GM12891 (cell line): ENCODE data around the gene NLK.
A peak's percentile ranks its signal among the peaks of the same experiment; 100 is the strongest.
"Not testable (repeated sequence)": the region's sequence is repeated elsewhere in the genome, so short reads cannot be mapped to it uniquely, and the experiment has no call there.

Experiments used
- DNase-seq: peaks from one replicate; pipeline ENCODE4 v3.0.0; 2011; ENCODE audit warnings: low spot score; ENCODE audit not compliant: insufficient read length
- FAIRE-seq: peaks from 2 replicates; lab custom pipeline; 2011; peaks lifted over from hg19 to GRCh38; lab: Jason Lieb, UNC
- PAX5 ChIP-seq: IDR thresholded peaks from 2 replicates; pipeline ENCODE4 v1.6.1; 2011; ENCODE audit warnings: low read length, moderate library complexity, mild to moderate bottlenecking; ENCODE audit not compliant: insufficient read depth, severe bottlenecking
- POLR2A ChIP-seq: IDR thresholded peaks from 2 replicates; pipeline ENCODE4 v1.6.1; 2011; ENCODE audit warnings: low read depth, low read length, control low read depth
- POLR2AphosphoS5 ChIP-seq: IDR thresholded peaks from 2 replicates; pipeline ENCODE4 v1.6.1; 2011; ENCODE audit warnings: low read depth, low read length, control low read depth
- POU2F2 ChIP-seq: IDR thresholded peaks from 2 replicates; pipeline ENCODE4 v1.6.1; 2011; ENCODE audit warnings: low read depth, mild to moderate bottlenecking, control low read depth, low read length, moderate library complexity
- SPI1 ChIP-seq: IDR thresholded peaks from 2 replicates; pipeline ENCODE4 v1.6.1; 2011; ENCODE audit warnings: low read depth, low read length, control low read depth
- TAF1 ChIP-seq: IDR thresholded peaks from 2 replicates; pipeline ENCODE4 v1.6.1; 2011; ENCODE audit warnings: low read depth, low read length, control low read depth

Gene NLK

DNA sequence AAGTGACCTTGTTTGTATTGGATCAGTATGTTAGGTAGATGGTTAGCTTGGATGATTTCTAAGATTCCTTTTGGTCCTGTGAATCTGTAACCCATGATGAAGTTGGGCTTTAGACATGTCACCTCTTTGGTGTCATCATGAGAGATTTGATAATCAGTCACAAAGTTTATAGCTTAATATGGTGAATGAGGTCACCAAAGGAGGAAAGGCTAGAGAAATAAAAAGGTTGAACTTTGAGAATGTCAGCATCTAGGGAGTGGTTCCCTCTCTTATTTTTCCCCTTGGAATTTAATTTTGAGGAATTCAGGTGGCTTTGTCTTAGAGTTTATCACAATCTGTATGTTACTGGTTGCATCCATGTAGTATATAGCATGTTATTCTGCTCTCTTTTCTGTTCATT is 45.3 kb downstream of the NLK start:
- DNase-seq (no peak), FAIRE-seq (no peak)
- TF ChIP-seq PAX5 (no peak), TAF1 (no peak), POLR2AphosphoS5 (no peak), SPI1 (no peak), POLR2A (no peak), POU2F2 (no peak)

DNA sequence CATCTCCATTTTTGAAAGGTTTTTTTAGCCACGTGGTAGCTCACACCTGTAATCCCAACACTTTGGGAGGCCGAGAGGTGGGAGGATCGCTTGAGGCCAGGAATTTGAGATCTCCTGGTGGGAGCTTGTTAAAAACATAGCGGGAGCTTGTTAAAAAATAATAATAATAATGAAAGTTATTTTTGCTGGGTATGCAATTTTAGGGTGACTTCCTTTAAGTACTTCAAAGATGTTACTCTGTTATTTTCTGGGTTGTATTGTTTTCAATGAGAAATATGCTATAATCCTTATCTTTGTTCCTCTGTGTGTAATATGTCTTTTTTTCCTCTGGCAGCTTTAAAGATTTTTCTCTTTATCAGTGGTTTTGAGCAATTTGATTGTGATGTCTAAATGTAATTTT is 48.1 kb downstream of the NLK start:
- no peak for DNase-seq
- FAIRE-seq: no peak
- no peak for TF ChIP-seq PAX5

DNA sequence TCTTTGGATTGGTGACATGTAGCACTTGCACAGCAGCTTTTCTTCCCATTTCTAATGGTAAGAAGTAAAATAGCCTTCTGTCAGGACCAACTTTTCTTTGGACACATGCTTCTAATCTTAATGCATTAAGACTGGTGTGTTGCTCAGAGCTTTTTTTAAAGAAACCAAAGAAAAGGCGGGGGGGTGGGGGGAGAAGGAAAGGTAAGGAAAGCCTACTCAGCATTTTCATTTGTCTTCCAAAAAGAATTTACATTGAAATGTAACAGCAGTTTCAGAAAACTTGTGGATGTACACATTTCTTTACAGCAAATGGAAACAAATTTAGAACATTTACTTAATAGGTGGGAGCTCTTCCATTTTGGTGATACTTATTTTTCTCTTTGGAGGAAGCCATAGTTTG is 49.6 kb downstream of the NLK start:
- no peak for TF ChIP-seq POLR2A
- TF ChIP-seq POLR2AphosphoS5: no peak
- FAIRE-seq (no peak), DNase-seq (no peak)

DNA sequence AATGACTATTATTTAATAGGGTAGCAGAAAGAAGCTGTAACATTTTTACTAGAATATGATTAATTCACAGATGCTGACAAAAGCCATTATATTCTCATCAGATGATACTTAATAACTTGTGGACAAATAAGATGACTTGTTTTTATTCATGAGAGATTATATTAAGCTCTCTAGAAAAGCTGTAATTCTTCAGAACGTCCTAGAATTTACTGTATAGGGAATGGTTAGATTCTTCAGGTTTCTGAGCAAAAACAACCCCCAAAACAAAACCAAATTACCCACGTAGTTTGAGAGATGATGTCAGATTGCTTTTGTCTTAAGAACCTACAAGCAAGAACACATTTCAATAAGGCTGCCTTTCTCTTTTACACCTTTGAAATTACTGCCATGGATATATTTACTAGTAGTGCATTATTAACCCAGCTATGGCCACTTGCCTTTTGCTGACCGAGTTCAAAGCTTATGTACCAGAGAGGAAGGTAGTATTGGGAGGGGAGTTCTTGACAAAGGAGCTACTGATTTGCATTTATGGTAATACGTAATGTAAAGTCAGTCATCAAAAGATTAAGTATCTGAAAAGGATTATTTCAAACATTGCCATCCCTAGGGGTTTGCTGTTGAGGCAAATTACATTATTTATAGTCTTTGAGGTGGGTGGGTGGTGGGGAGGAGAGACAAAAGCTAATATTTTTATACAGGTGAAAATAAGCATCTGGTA is 51.7 kb downstream of the NLK start:
- TF ChIP-seq TAF1 (no peak), POLR2A (peak; percentile 53; the same call in 1 of the 2 replicates), POU2F2 (no peak), POLR2AphosphoS5 (peak; percentile 45; the same call in 1 of the 2 replicates), PAX5 (no peak), SPI1 (no peak)
- DNase-seq: no peak
- FAIRE-seq: peak; percentile 28

DNA sequence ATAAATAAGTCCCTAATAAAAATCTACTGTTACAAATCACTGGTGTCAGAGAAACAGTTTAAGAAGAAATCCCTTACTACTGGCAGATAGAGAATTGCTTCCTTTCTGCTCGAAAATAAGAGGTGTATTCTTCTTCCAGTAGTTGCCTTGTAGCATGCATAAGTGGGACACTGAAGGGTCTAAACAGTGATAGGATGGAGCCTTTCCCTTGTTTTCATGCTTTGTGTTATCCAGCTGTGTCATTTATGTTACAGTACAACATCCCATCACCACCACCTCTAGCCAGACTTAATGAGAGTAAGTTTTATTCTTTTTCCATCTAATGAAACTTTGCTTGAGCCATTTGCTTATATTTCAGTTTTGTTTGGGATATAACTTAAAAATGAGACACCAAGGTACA is 54.3 kb downstream of the NLK start:
- no peak for FAIRE-seq
- TF ChIP-seq POLR2AphosphoS5 (no peak), POU2F2 (no peak), PAX5 (no peak), SPI1 (no peak), POLR2A (no peak), TAF1 (no peak)
- DNase-seq: no peak

DNA sequence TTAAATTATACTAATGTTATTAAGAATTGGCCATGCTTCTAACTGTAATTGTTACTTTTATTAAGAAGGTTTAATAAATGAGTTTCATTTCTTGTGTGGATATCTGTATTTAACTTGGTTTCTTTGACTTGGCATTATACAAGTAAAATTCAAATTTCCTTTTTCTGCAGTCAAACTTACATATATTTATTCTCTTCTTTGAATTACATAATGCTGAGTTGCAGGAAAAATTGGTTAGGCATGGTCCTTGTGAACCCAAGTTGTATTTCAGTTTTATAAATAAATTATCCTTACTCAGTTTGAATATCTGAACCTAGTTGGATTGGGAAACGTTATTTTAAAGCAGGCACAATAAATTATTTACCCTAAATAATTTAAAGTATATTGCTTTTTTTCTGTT is 54.8 kb downstream of the NLK start:
- no peak for FAIRE-seq
- no peak for DNase-seq
- TF ChIP-seq SPI1: no peak
- no peak for TF ChIP-seq TAF1
- no peak for TF ChIP-seq PAX5
- TF ChIP-seq POU2F2: no peak
- no peak for TF ChIP-seq POLR2AphosphoS5
- TF ChIP-seq POLR2A: no peak

DNA sequence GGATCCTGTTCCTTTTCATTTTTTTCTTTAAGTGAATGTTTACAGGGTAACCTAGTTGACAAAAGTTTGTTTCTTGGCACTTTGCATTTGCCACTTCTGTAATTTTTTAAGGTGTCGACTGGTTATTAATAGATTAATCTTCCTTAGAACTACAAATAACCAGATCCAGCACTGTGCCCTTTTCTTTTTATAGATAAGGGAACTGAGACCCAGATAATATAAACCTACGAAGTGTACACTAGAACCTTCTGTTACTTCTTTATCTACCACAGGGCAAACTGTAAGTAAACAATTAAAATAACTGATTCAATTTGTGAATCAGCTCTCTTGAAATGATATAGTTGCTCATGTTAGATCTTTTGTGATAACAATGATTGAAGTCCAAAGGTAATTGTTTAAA is 55.4 kb downstream of the NLK start:
- FAIRE-seq (no peak), DNase-seq (no peak)
- no peak for TF ChIP-seq POLR2AphosphoS5
- peak; percentile 74 for TF ChIP-seq SPI1

DNA sequence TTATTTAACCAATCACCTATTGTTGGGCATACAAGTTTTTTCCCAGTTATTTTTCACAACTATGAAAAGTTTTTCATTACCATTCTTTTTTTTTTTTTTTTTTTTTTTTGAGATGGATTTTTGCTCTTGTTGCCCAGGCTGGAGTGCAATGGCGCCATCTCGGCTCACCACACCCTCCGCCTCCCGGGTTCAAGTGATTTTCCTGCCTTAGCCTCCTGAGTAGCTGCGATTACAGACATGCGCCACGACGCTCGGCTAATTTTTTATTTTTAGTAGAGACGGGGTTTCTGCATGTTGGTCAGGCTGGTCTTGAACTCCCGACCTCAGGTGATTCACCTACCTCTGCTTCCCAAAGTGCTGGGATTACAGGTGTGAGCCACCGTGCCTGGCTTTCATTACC is 56.1 kb downstream of the NLK start:
- not testable (repeated sequence) for DNase-seq, FAIRE-seq

DNA sequence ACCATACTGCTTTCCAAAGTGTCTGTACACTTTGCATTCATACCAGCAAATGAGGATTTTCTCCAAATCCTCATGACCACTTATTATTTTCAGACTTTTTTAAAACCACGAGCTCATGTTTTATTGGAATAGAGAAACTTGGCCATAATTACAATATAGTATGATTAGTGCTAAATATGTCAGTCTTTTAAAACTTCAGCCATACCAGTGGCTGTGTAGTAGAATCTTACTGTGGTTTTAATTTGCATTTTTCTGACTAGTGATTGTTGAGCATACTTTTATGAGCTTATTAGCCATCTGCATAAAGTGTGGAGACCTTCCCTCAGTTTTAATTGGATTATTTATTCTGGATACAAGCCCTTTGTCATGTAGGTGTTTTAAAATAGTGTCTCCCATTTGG is 57.8 kb downstream of the NLK start:
- FAIRE-seq (no peak), DNase-seq (no peak)
- no peak for TF ChIP-seq POLR2AphosphoS5
- TF ChIP-seq SPI1: no peak
- TF ChIP-seq POLR2A: no peak
- TF ChIP-seq TAF1: no peak
- TF ChIP-seq PAX5: no peak
- TF ChIP-seq POU2F2: no peak

DNA sequence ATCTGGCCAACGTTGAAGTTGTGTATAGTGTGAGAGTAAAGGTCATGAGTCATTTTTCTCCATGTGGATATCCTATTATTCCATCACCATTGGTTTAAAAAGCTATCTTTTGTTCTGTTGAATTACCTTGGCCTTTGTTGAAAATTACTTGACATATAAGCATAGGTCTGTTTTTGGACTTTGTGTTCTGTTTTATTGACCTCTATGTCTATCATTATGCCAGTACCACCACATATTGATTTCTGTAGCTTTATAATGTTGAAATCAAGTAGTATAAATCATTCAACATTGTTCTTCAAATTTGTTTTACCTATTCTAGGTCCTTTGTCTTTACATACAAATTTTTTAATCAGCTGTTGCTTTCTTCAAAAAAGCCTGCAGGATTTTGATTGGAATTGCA is 58.5 kb downstream of the NLK start:
- FAIRE-seq: no peak
- TF ChIP-seq POLR2AphosphoS5 (no peak), POLR2A (no peak), PAX5 (no peak), TAF1 (no peak), SPI1 (no peak), POU2F2 (no peak)
- DNase-seq: no peak

DNA sequence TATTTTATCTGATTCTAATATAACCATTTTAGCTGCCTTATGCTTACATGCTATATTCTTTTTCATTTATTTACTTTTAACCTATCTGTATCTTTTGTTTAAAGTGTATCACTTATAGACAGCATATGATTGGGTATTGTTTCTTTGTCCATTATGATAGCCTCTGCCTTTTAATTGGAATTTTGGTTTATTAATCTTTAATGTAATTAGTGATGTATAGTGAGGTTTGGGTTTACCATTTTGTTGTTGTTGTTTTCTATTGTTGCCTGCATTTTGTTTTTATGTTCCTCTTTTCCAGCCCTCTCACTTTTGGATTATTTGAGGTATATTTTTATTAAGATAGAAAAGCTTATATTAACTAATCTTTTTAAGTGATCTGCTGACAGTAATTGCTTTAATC is 59.4 kb downstream of the NLK start:
- TF ChIP-seq POLR2AphosphoS5: no peak
- no peak for TF ChIP-seq SPI1
- no peak for TF ChIP-seq PAX5
- no peak for TF ChIP-seq POLR2A
- no peak for TF ChIP-seq TAF1
- no peak for TF ChIP-seq POU2F2
- no peak for DNase-seq
- no peak for FAIRE-seq
